H9 (cell line): ENCODE results near the gene PPM1H. TPM values are rescaled to one million over a fixed set of nuclear protein-coding genes. Genes with fewer than 3 reads are reported as not detected.

ENCODE experiments used
- DNase-seq: peaks from one replicate; pipeline ENCODE4 v3.0.0-alpha.2; 2017
- H2AFZ ChIP-seq: one replicate; pipeline ENCODE4 v1.6.1; 2013; ENCODE audit warnings: mild to moderate bottlenecking, low read length, control low read depth, moderate library complexity
- H2AK5ac ChIP-seq: 2 replicates; pipeline ENCODE4 v1.6.1; 2013; ENCODE audit warnings: low read length, control low read depth, mixed read lengths; ENCODE audit not compliant: insufficient read length
- H2BK120ac ChIP-seq: one replicate; pipeline ENCODE4 v1.6.1; 2013; ENCODE audit warnings: low read depth, mild to moderate bottlenecking, low read length, control low read depth, inconsistent platforms; ENCODE audit not compliant: poor library complexity, severe bottlenecking
- H2BK12ac ChIP-seq: 2 replicates; pipeline ENCODE4 v1.6.1; 2013; ENCODE audit warnings: low read length, control low read depth, mixed read lengths, low read depth; ENCODE audit not compliant: insufficient read length
- H2BK15ac ChIP-seq: 2 replicates; pipeline ENCODE4 v1.6.1; 2013; ENCODE audit warnings: low read depth, low read length, control low read depth
- H2BK20ac ChIP-seq: one replicate; pipeline ENCODE4 v1.6.1; 2013; ENCODE audit warnings: low read depth, mild to moderate bottlenecking, low read length, control low read depth, inconsistent platforms; ENCODE audit not compliant: poor library complexity, severe bottlenecking
- H2BK5ac ChIP-seq: 2 replicates; pipeline ENCODE4 v1.6.1; 2013; ENCODE audit warnings: low read length, control low read depth, mixed read lengths; ENCODE audit not compliant: insufficient read length
- H3K14ac ChIP-seq: 2 replicates; pipeline ENCODE4 v1.6.1; 2013; ENCODE audit warnings: low read length, control low read depth; ENCODE audit not compliant: insufficient read depth
- H3K18ac ChIP-seq: 2 replicates; pipeline ENCODE4 v1.6.1; 2013; ENCODE audit warnings: low read depth, mild to moderate bottlenecking, mixed read lengths, low read length, control low read depth; ENCODE audit not compliant: insufficient read length
- H3K23ac ChIP-seq: 2 replicates; pipeline ENCODE4 v1.6.1; 2013; ENCODE audit warnings: low read length, control low read depth, mixed read lengths, low read depth; ENCODE audit not compliant: insufficient read length
- H3K23me2 ChIP-seq: 2 replicates; pipeline ENCODE4 v1.6.1; 2013; ENCODE audit warnings: low read depth, mild to moderate bottlenecking, mixed read lengths, low read length, control low read depth; ENCODE audit not compliant: insufficient read length, poor library complexity, severe bottlenecking
- H3K27ac ChIP-seq: 2 replicates; pipeline ENCODE4 v1.5.1; 2013; ENCODE audit warnings: low read length, control low read depth, mixed read lengths, low read depth; ENCODE audit not compliant: insufficient read length
- H3K27me3 ChIP-seq: 2 replicates; pipeline ENCODE4 v1.6.1; 2013; ENCODE audit warnings: low read length, control low read depth, inconsistent platforms; ENCODE audit not compliant: insufficient read depth
- H3K4ac ChIP-seq: 2 replicates; pipeline ENCODE4 v1.6.1; 2013; ENCODE audit warnings: low read depth, mild to moderate bottlenecking, control low read depth, inconsistent platforms, low read length, moderate library complexity
- H3K4me1 ChIP-seq: 2 replicates; pipeline ENCODE4 v1.6.1; 2013; ENCODE audit warnings: low read length, control low read depth, inconsistent platforms; ENCODE audit not compliant: insufficient read depth
- H3K4me2 ChIP-seq: 2 replicates; pipeline ENCODE4 v1.6.1; 2013; ENCODE audit warnings: low read length, control low read depth, mixed read lengths; ENCODE audit not compliant: insufficient read length, insufficient read depth
- H3K56ac ChIP-seq: 2 replicates; pipeline ENCODE4 v1.6.1; 2013; ENCODE audit warnings: low read depth, mild to moderate bottlenecking, mixed read lengths, low read length, control low read depth; ENCODE audit not compliant: insufficient read length
- H3K79me1 ChIP-seq: 2 replicates; pipeline ENCODE4 v1.6.1; 2013; ENCODE audit warnings: low read depth, mild to moderate bottlenecking, moderate library complexity, low read length, control low read depth, inconsistent platforms; ENCODE audit not compliant: insufficient read depth, poor library complexity, severe bottlenecking
- H3K79me2 ChIP-seq: 2 replicates; pipeline ENCODE4 v1.6.1; 2013; ENCODE audit warnings: low read length, control low read depth, inconsistent platforms; ENCODE audit not compliant: insufficient read depth
- H3K9ac ChIP-seq: 2 replicates; pipeline ENCODE4 v1.6.1; 2013; ENCODE audit warnings: low read length, control low read depth, mixed read lengths; ENCODE audit not compliant: insufficient read length; ENCODE audit errors: extremely low read depth
- H3K9me3 ChIP-seq: one replicate; pipeline ENCODE4 v1.6.1; 2013; ENCODE audit warnings: low read depth, low read length, inconsistent platforms; ENCODE audit not compliant: control insufficient read depth
- H3T11ph ChIP-seq: one replicate; pipeline ENCODE4 v1.6.1; 2013; ENCODE audit warnings: mild to moderate bottlenecking, low read length, control low read depth, inconsistent platforms
- H4K20me1 ChIP-seq: one replicate; pipeline ENCODE4 v1.6.1; 2013; ENCODE audit not compliant: control insufficient read depth, insufficient read length, insufficient read depth
- H4K5ac ChIP-seq: 2 replicates; pipeline ENCODE4 v1.6.1; 2013; ENCODE audit warnings: low read depth, mild to moderate bottlenecking, mixed read lengths, low read length, control low read depth; ENCODE audit not compliant: insufficient read length
- H4K8ac ChIP-seq: replicated peaks from 2 replicates; pipeline ENCODE4 v1.6.1; 2013; ENCODE audit warnings: low read length, control low read depth, mixed read lengths, low read depth; ENCODE audit not compliant: insufficient read length
- H4K91ac ChIP-seq: 2 replicates; pipeline ENCODE4 v1.6.1; 2013; ENCODE audit warnings: low read depth, mild to moderate bottlenecking, moderate library complexity, mixed read lengths, low read length, control low read depth; ENCODE audit not compliant: insufficient read length
- H3K27ac Mint-ChIP-seq, 3 experiments: 2 replicates in 2 of 3; 3 replicates in 1 of 3; pipeline ENCODE4 v1.8.0; 2020 to 2021; ENCODE audit warnings: mixed read lengths in 3 of 3, mild to moderate bottlenecking in 1 of 3, moderate library complexity in 1 of 3
- H3K27me3 Mint-ChIP-seq: 2 replicates; pipeline ENCODE4 v1.8.0; 2021; ENCODE audit warnings: low read depth, mild to moderate bottlenecking, moderate library complexity, mixed read lengths
- H3K36me3 Mint-ChIP-seq, 3 experiments: 2 replicates in 2 of 3; 3 replicates in 1 of 3; pipeline ENCODE4 v1.8.0; 2020 to 2021; ENCODE audit warnings: low read depth in 3 of 3, mixed read lengths in 3 of 3; ENCODE audit not compliant: insufficient read depth in 1 of 3
- H3K4me1 Mint-ChIP-seq, 2 experiments: 2 replicates each; pipeline ENCODE4 v1.8.0; 2020; ENCODE audit warnings: mixed read lengths in 2 of 2
- H3K4me3 Mint-ChIP-seq, 2 experiments: 2 replicates in 1 of 2; 3 replicates in 1 of 2; pipeline ENCODE4 v1.8.0; 2020 to 2021; ENCODE audit warnings: mild to moderate bottlenecking in 2 of 2, mixed read lengths in 2 of 2, moderate library complexity in 1 of 2
- H3K9me3 Mint-ChIP-seq, 2 experiments: 2 replicates in 1 of 2; 3 replicates in 1 of 2; pipeline ENCODE4 v1.8.0; 2020; ENCODE audit warnings: mild to moderate bottlenecking in 2 of 2, mixed read lengths in 2 of 2, moderate library complexity in 1 of 2
- CTCF ChIP-seq: fragments of 200-600 bp; sonication (generic); conservative IDR thresholded peaks from 3 replicates; pipeline ENCODE4 v1.8.0; 2021; ENCODE audit warnings: antibody characterized with exemption, mild to moderate bottlenecking
- WGBS: extraction: QIAGEN DNeasy Blood & Tissue Kit; methylation state at CpG from one replicate; pipeline ENCODE4 v1.1.7; 2013; ENCODE audit warnings: missing lambda C conversion rate, low lambda C conversion rate, mixed read lengths; ENCODE audit not compliant: insufficient read length; ENCODE audit errors: extremely low coverage; 5-methylcytosine and 5-hydroxymethylcytosine counted together
- total RNA-seq: library from RNA; stranded (reverse); gene quantifications from 2 replicates; pipeline ENCODE4 v1.2.1, GENCODE V29; 2021

Gene PPM1H
- total RNA-seq, 1 experiment from 2014 or later: 22.1 TPM

GRCh38 chr12:62924084-62924483 is 10.9 kb downstream of the PPM1H start:
- Histone ChIP-seq H2BK15ac (no peak overlapping the region), H3K4me1 (peaks cover 8% of the 10 kb centered on the region; the same call in 1 of the 2 replicates), H3K79me2 (peaks cover 13% of the 10 kb centered on the region; the same call in 1 of the 2 replicates), H3K18ac (no peak overlapping the region), H2AFZ (no peak overlapping the region), H2AK5ac (no peak overlapping the region), H3K56ac (no peak overlapping the region), H3K27me3 (no peaks in the 10 kb centered on the region), H2BK20ac (no peak overlapping the region), H3K23ac (no peak overlapping the region), H3K23me2 (no peaks in the 10 kb centered on the region), H2BK12ac (no peak overlapping the region), H4K8ac (no peak overlapping the region), H4K20me1 (no peaks in the 10 kb centered on the region), H2BK5ac (no peak overlapping the region), H4K91ac (no peak overlapping the region), H4K5ac (no peak overlapping the region), H3K9ac (no peak overlapping the region), H3K4ac (no peak overlapping the region), H3K4me2 (no peak overlapping the region), H3K27ac (no peak overlapping the region), H3T11ph (no peak overlapping the region), H3K79me1 (peaks cover 10% of the 10 kb centered on the region), H3K9me3 (no peaks in the 10 kb centered on the region), H3K14ac (no peak overlapping the region), H2BK120ac (no peak overlapping the region)
- Mint-ChIP-seq H3K4me3 (no peak overlapping the region), H3K4me1 (peaks cover 22 to 25% of the 10 kb centered on the region in 2 experiments), H3K27ac (no peak overlapping the region), H3K36me3 (peaks cover 0 to 5% (median 0%) of the 10 kb centered on the region in 3 experiments; a peak in 1 of 7 replicates), H3K9me3 (no peaks in the 10 kb centered on the region), H3K27me3 (no peaks in the 10 kb centered on the region)
- DNase-seq: no peak
- TF ChIP-seq CTCF: no peak
- WGBS: no CpG with 5 or more reads among the region's 2 CpGs
